LNCAP (cell line): ENCODE results near the gene SLC39A11.

Experiments used
- TF ChIP-seq, protein P1 (sequence below): fragments of 450-650 bp; IDR thresholded peaks from 2 replicates; pipeline ENCODE4 v1.5.1; 2017; ENCODE audit warnings: mild to moderate bottlenecking

Gene SLC39A11

DNA sequence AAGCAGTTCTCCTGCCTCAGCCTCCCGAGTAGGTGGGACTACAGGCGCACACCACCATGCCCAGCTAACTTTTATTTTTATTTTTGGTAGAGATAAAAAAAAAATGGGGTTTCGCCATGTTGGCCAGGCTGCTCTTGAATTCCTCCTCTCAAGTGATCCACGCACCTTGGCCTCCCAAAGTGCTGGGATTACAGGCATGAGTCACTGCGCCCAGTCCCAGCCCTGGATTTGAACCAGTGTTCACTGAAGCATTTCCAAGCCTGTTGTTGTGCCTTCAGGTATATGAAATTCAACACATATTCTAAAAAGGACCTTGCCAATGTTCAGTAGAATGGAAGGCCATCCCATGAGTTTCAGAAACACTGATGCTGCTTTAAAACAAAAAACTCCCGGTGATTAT lies 165.3 kb downstream of the SLC39A11 start:
- TF ChIP-seq, protein P1, sequence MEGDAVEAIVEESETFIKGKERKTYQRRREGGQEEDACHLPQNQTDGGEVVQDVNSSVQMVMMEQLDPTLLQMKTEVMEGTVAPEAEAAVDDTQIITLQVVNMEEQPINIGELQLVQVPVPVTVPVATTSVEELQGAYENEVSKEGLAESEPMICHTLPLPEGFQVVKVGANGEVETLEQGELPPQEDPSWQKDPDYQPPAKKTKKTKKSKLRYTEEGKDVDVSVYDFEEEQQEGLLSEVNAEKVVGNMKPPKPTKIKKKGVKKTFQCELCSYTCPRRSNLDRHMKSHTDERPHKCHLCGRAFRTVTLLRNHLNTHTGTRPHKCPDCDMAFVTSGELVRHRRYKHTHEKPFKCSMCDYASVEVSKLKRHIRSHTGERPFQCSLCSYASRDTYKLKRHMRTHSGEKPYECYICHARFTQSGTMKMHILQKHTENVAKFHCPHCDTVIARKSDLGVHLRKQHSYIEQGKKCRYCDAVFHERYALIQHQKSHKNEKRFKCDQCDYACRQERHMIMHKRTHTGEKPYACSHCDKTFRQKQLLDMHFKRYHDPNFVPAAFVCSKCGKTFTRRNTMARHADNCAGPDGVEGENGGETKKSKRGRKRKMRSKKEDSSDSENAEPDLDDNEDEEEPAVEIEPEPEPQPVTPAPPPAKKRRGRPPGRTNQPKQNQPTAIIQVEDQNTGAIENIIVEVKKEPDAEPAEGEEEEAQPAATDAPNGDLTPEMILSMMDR = no peak

DNA sequence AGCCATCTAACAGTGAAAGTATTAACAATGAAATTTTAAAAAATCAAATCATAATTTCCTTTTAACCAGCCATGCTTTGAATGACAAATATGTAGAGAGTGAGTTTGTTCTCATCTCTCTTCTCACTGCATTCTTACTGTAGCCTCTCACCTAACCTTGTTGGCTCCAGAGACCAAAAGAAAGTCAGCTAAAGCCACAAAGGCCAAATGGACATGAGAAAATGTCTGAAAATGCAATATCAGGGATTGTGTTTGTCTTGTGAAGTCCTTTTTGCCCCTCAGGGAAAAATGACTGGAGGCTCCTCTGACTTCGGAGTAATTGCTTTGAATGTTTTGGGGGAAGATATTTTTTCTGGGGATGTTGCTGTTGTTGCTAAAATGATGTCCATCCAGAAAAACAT lies 166.3 kb downstream of the SLC39A11 start:
- TF ChIP-seq, protein P1 = no peak

DNA sequence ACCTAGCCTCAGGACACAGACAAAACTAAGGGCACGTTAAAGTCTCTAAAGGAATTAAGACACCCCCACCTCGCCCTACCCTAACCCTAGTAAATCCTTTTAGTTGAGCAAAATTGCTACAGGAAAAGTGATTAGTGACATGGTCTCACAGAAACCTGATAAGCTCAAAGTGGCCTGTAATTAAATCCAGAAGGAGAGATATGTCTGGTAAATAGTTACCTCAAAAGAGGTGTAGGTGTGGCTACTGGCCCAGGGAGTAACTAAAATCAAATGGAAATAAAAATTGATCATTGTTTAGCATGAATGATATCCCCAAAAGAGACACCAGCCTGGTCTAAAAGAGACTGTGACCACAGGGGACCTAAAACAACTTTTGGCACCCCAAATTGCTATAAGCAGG lies 168.3 kb downstream of the SLC39A11 start:
- TF ChIP-seq, protein P1 = no peak

DNA sequence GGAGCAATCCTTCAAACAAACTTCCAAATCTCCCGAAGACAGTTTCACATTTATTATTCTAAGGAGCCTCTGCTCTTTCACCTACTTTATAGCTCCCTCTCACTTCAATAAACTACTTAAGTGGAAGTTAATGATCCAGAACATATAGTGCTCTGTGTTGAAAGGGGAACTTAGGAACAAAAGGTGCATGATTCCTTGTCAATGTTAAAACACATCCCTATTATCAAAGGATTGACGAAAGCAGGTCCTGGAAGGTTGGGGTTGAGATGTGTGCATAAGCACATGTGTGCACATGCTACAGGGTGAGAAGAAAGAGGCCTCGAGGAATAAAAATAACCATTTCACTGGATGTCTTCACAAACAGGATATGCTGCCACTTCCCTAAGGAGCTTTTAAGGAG lies 170.3 kb downstream of the SLC39A11 start:
- TF ChIP-seq, protein P1 = no peak

DNA sequence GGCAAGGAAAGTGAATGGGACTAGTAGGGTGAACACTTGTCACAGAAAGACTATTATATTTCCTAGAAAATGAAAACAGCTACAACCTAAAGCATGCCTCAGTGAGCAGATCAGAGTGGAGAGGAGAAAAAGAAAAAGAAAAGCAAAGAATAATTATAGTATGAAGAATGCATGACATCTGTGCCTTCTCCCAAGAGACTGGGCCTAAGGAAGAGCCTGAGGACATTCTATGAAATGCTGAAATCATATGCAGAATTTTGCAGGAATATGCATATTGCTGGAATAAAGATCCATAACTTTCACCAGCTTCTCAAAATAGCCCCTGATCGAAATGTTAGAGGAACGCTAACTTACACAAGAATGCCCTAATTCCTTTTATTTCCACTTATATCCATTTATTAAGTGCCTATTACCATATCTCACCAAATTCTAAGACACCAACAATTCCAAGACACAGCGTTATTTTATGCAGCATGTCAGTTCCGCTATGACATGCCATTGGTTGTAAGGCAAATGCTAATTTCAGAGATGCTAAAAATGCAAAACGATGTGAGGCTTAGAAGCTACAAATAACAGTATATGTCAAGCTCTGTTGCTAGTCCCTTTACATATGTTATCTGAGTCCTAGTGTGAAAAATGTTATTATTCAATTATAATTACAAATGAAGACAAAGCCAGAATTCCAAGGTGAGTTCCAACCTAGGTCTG lies 171.0 kb downstream of the SLC39A11 start:
- TF ChIP-seq, protein P1 = no peak

DNA sequence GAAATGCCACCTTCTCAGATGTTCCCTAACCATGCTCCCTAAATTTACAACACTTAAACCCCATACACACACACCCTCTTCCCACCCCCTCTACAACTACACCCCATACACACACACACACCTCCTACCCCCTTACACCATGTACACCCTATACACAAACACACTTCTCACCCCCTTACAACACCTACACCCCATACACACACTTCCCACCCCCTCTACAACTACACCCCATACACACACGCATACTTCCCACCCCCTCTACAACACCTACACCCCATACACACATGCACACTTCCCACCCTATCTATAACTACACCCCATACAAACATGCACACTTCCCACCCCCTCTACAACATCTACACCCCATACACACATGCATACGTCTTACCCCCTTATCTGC lies 172.0 kb downstream of the SLC39A11 start:
- TF ChIP-seq, protein P1 = no peak

DNA sequence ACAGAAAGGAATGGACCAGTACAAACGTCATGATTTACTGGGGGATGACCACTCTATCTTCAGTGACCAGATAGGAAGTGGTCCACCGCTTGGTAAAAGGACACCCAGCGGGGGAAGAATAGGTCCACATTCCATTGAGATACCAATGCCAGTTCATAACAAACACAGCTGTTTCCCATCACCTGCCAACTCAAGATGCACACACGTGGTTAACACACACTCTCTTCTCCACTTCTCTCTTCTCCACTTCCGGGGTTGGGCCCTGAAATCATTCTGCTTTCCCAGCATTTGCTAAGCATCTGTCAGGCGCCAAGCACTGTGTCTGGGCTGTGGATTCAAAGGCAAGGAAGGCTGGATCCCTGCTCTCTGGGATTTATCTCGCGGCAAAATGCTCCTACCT lies 175.5 kb downstream of the SLC39A11 start:
- TF ChIP-seq, protein P1 = no peak

DNA sequence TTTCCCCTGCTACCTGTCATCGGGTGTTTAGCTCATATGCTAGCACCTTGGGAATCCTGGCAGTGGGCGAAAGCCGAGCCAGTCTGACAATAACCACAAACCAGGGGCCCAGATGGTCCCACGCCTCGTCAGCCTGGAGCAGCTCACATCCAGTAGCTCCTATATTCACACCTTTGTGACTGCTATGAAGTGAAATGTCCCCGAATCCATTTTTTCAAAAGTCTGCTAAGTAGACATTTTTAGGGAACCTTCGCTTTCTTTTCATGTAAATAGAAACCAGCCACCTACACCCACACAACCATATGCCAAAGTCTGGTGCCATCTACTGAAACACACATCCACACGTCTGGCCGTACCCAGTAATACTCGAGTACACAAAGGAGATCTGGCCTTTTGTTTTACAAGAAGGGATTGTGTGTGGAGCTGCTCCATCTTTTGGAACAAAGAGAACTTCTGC lies 176.8 kb downstream of the SLC39A11 start:
- TF ChIP-seq, protein P1 = no peak
